Glutamatergic neuron (in vitro differentiated cells): Measurements from ENCODE around the gene CENPO. TPM values are rescaled to one million over a fixed set of nuclear protein-coding genes. Genes with fewer than 3 reads are reported as not detected.

Source experiments
- DNase-seq: peaks from one replicate; pipeline ENCODE4 v3.0.0; 2022
- H3K27ac Mint-ChIP-seq: one replicate; pipeline ENCODE4 v1.8.0; 2020; ENCODE audit warnings: mild to moderate bottlenecking, mixed read lengths, inconsistent platforms; ENCODE audit not compliant: unreplicated experiment
- H3K27me3 Mint-ChIP-seq: one replicate; pipeline ENCODE4 v1.8.0; 2020; ENCODE audit warnings: mild to moderate bottlenecking, moderate library complexity, mixed read lengths, inconsistent platforms; ENCODE audit not compliant: unreplicated experiment
- H3K36me3 Mint-ChIP-seq: one replicate; pipeline ENCODE4 v1.8.0; 2020; ENCODE audit warnings: mild to moderate bottlenecking, mixed read lengths, inconsistent platforms; ENCODE audit not compliant: unreplicated experiment
- H3K4me1 Mint-ChIP-seq: one replicate; pipeline ENCODE4 v1.8.0; 2020; ENCODE audit warnings: mild to moderate bottlenecking, low read depth, mixed read lengths, inconsistent platforms; ENCODE audit not compliant: unreplicated experiment
- H3K4me3 Mint-ChIP-seq: one replicate; pipeline ENCODE4 v1.8.0; 2020; ENCODE audit warnings: mild to moderate bottlenecking, mixed read lengths, inconsistent platforms; ENCODE audit not compliant: unreplicated experiment
- H3K9me3 Mint-ChIP-seq: one replicate; pipeline ENCODE4 v1.8.0; 2020; ENCODE audit warnings: mild to moderate bottlenecking, moderate library complexity, mixed read lengths, inconsistent platforms; ENCODE audit not compliant: unreplicated experiment
- total RNA-seq: library from RNA; stranded (reverse); fragmentation: NEBNext Ultra II Directional; extraction: Animal tissue kit (Norgen Biotek cat#: 25700); gene quantifications from one replicate; pipeline ENCODE4 v1.2.1, GENCODE V29; 2021; ENCODE audit not compliant: unreplicated experiment
- TF ChIP-seq, protein P1 (sequence below): fragments of 200-600 bp; sonication (generic); IDR thresholded peaks from one replicate; pipeline ENCODE4 v1.5.0; 2021; ENCODE audit not compliant: partially characterized antibody, unreplicated experiment

CENPO gene
- total RNA-seq, 1 donor from 2014 or later: 26.5 TPM

DNA sequence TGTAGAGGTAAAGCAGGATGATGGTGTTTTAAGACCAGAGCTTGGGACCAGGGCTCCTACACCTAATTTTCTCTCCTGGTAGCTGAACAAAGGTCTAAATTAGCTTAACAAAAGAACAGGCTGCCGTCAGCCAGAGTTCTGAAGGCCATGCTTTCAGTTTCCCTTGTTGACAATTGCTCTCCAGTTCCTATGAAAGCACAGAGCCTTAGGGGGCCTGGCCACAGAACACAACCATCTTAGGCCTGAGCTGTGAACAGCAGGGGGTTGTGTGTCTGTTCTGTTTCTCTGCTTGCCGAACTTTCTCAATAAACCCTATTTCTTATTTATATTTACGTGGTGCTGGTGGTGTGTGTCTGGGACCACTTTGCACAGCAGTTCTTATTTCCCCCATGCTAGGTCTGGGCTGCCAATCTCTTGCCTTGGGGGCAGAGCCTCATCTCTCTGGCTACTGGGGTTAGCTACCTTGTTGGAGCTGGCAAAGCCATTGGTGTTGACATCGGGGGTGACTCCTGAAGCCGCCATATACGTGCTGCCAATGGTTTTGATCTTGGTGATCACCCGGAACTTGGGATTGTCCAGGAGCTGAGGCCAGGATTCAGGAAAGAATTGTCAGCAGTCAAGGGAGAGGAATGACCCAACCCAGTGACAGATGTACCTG lies 29.0 kb downstream of the CENPO start:
- no peak overlapping the region for H3K27ac Mint-ChIP-seq
- no peak overlapping the region for H3K4me3 Mint-ChIP-seq
- H3K36me3 Mint-ChIP-seq: peaks cover 7% of the 10 kb centered on the region
- peaks cover 3% of the 10 kb centered on the region for H3K9me3 Mint-ChIP-seq
- DNase-seq: no peak
- H3K4me1 Mint-ChIP-seq: peaks cover 10% of the 10 kb centered on the region
- H3K27me3 Mint-ChIP-seq: peaks cover 4% of the 10 kb centered on the region
- TF ChIP-seq, protein P1, sequence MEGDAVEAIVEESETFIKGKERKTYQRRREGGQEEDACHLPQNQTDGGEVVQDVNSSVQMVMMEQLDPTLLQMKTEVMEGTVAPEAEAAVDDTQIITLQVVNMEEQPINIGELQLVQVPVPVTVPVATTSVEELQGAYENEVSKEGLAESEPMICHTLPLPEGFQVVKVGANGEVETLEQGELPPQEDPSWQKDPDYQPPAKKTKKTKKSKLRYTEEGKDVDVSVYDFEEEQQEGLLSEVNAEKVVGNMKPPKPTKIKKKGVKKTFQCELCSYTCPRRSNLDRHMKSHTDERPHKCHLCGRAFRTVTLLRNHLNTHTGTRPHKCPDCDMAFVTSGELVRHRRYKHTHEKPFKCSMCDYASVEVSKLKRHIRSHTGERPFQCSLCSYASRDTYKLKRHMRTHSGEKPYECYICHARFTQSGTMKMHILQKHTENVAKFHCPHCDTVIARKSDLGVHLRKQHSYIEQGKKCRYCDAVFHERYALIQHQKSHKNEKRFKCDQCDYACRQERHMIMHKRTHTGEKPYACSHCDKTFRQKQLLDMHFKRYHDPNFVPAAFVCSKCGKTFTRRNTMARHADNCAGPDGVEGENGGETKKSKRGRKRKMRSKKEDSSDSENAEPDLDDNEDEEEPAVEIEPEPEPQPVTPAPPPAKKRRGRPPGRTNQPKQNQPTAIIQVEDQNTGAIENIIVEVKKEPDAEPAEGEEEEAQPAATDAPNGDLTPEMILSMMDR: no peak

DNA sequence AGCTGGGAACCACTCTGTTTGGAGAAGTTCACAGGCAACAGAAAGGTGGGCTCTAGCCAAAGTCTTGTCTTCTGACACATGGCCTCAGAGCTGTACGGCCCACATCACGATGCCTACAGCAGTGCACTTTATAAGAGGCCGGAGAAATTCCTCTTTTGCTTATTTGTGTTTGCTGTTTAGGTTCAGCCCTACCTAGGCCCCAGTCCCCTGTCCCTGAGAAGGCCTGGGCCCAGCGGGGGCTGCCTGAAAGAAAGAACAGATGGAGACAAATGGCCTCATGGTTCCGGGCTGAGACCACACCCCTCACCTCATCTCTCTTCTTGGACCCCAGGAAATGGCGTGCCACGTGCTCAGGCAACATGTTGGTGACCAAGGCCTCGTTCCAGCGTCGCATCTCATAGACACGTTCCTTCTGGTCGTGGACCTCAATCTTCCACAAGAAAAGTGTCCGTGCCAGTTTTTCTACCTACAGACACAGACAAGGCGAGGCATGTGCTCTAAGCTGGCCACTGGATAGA lies 30.9 kb downstream of the CENPO start:
- no peak overlapping the region for H3K4me3 Mint-ChIP-seq
- H3K27me3 Mint-ChIP-seq: peaks cover 9% of the 10 kb centered on the region
- TF ChIP-seq, protein P1: no peak
- DNase-seq: no peak
- H3K4me1 Mint-ChIP-seq: peaks cover 22% of the 10 kb centered on the region
- peak overlapping the region; percentile 33 for H3K27ac Mint-ChIP-seq
- peaks cover 7% of the 10 kb centered on the region for H3K36me3 Mint-ChIP-seq
- peaks cover 3% of the 10 kb centered on the region for H3K9me3 Mint-ChIP-seq

DNA sequence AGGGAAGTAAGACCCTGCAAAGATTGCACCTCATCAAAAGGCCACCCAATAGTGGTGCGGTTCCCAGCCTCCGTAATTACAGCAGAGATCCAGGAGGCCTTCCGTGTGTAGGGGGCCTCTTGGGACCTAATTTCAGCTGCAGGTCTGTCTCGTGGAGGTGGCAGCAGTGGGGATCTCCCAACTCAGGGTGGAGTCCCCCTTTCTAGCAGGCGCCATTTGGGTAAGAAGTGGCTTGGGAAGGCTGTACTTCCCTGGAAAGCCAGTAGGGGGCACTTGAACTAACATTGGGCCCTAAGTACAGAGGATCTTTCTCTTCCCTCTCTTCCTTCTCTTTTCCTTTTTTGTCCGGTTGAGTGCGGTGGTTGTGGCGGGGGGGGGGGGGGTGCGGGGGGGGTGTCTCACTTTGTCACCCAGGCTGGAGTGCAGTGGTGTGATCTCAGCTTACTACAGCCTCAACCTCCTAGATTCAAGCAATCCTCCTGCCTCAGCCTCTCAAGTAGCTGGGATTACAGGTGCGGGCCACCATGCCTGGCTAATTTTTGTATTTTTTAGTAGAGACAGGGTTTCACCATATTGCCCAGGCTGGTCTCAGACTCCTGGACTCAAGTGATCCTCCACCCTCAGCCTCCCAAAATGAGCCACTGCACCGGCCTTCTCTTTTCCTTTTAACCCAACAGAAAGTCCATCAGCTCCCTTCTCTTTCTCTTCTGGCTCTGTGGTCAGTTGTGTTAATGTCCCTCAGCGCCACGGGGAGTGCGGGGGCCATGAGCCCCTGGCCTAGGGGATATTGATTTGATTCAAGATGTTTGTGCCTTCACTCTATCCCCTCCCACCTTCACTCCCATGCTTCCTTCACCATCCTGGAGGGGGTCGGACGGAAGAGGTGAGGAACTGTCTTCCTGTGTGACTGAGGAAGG lies 32.0 kb downstream of the CENPO start:
- Mint-ChIP-seq H3K27me3 (peaks cover 9% of the 10 kb centered on the region), H3K36me3 (peaks cover 7% of the 10 kb centered on the region), H3K9me3 (peaks cover 3% of the 10 kb centered on the region), H3K27ac (peak overlapping the region; percentile 28), H3K4me1 (peaks cover 22% of the 10 kb centered on the region), H3K4me3 (no peak overlapping the region)
- TF ChIP-seq, protein P1: peak; percentile 71
- no peak for DNase-seq

DNA sequence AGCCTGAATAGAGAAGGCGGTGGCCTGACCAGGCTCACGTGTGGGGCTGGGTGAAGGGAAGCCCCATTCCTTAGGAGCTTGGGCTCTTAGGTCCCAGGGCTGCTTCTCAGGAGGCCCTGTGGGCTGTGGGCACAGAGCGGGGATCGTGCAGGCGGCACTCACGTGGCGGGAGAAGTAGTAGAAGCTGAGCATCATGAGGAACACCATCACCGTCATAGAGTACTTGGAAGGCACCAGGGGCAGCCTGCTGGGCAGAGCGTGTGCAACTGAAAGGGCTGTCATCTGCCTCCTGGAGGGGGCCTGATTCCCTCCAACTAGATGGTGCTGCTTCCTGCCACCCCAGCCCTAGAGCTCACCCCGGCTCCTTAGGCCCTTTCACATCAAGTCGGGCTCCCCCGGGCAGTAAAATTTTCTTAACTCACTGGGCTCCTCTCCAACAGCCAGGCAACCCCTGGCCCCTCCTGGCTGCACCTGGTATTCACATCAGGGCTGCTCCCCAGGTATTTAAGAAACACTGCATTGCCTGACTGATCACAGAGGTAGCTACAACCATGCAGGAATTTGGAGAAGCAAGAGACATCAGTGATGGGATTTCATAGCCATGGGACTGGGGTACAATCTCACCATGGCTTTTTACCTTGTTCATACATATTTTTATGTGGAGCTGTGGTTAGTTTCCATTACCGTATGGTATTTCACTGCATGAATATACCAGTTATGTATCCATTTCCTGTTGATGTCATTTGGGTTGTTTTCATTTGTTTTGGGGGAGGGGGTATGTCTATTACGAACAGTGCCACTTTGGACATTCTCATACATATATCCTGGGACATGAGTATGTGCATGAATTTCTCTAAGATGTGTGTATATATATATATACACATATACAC lies 32.9 kb downstream of the CENPO start:
- Mint-ChIP-seq H3K4me3 (no peak overlapping the region), H3K36me3 (peaks cover 7% of the 10 kb centered on the region), H3K4me1 (peaks cover 18% of the 10 kb centered on the region), H3K27ac (peak overlapping the region; percentile 28), H3K27me3 (peaks cover 9% of the 10 kb centered on the region), H3K9me3 (no peaks in the 10 kb centered on the region)
- no peak for DNase-seq
- TF ChIP-seq, protein P1: no peak
